Right ventricle myocardium inferior (tissue), 1 donor: Measurements from ENCODE around the gene BLOC1S5. TPM values are rescaled to one million over a fixed set of nuclear protein-coding genes. Genes with fewer than 3 reads are reported as not detected.

Source experiments
- ATAC-seq: fragments of 200-7000 bp; cut with Tn5 transposase; one replicate; pipeline ENCODE4 v1.9.1; 2020; ENCODE audit warnings: mild to moderate bottlenecking, moderate library complexity
- DNase-seq: peaks from one replicate; pipeline ENCODE4 v3.0.0; 2021; ENCODE audit errors: missing footprints
- intact Hi-C: fragments of 100-400 bp; cut with DNase I; formaldehyde crosslinking; loops from one replicate; pipeline ENCODE4 v1.11.0; 2022
- total RNA-seq: library from RNA; stranded (reverse); fragmentation: NEBNext Ultra II Directional; extraction: Animal tissue kit (Norgen Biotek cat#: 25700); gene quantifications from one replicate; pipeline ENCODE4 v1.2.1, GENCODE V29; 2021
- donor health status: DM: no; HTN: yes; CAD: no; lungs with severe emphysema.

Gene BLOC1S5
- total RNA-seq, 1 donor from 2014 or later = 8.1 TPM

DNA sequence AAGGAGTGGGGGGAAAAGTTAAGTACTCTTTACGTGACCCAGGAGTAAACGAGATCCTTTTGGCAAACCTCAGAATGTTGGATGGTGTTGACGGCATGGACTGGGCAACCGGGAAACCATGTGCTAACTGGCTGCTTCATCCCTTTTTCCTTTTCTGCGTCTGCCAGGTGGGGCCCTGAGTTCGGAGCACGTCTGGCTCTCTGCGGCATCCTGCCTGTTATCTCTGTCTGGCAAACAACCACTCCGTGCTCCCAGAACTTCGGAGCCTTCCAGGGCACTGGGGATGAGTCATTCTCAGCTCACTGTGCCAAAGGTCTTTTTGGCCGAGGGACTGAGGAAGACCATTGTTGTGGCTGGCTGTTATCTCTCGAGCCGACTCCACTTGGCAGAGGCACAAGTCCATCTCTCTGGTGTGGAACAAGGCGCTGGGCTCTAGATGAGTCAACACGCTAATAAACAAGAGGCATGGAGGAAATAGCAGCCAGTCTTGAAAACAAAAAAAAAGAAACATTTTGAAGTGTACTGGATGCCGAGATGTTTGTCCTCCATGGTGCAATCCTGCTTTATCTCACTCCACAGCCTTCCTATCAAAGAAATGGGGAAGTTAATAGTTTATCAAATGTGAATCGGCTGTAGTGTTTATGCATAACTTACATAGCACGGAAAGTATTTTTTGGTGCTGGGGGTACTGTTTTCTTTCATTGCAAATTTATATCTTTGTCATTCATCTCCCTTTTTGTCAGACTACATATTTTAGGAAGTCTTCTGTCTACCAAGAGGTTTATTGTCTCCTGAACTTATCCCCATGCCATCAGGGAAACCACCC is 89.0 kb downstream of the BLOC1S5 start:
- intact Hi-C loops = loop anchor here (2.0 kb wide), 1 partner anchor 64 kb away; the partner anchor contains the start of gene TXNDC5
- ATAC-seq = peak; percentile 94
- DNase-seq = peak; percentile 85

DNA sequence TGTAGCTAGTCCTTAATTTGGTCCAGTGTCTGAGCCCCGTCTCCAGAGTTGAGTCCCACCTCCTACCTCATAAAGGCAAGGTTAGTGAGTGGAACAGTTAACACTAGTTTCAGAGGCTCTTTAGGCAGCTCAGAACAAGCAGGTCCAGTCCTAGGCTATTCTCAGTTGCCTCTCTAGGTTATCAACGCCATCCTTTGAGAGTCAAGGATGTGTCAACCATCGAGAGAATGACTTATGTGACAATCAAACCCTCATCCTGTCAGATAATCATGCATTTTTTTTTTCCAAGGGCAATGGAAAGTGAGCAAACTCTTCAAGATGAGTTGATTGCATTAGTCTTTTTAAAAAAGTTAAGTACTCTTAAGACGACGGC is 89.6 kb downstream of the BLOC1S5 start:
- intact Hi-C loops = loop anchor here (2.0 kb wide), 1 partner anchor 64 kb away; the partner anchor contains the start of gene TXNDC5
- ATAC-seq (peak; percentile 24), DNase-seq (no peak)

DNA sequence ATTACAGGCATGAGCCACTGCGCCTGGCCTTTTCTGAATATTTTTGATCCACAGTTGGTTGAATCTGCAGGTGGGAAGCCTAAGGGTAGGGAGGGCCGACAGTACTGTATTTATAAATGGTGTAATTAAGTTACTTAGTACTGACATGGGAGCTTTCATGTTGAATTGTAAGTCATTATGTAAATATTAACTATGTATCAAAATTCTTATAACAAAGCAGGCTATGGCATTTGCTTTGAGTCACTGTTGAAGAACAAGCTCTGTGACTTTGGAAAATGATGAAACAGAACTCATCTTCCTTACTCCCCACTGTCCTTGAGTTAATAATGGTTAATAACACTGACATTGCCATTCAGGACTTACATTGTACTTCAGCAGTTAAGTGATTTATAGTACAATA is 90.6 kb downstream of the BLOC1S5 start:
- DNase-seq (no peak), ATAC-seq (no peak)
- intact Hi-C loops = no loop called here

DNA sequence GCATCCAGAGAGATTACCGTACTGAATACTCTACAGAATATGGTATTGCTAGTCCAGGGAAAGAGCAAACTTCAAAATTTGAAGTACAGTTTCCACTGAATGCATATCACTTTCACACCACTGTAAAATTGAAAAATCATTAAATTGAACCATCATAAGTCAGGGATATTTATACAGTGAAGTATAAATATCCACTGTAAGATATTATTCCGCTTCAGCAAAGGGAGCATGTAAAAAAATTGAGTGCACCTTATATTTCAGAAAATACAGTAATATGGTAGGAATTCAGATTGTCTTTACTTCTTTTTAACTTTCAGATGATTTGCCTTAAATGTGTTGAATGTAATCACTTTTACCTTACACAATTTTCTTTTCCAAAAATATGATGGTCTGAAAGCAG is 92.7 kb downstream of the BLOC1S5 start:
- no peak for DNase-seq

DNA sequence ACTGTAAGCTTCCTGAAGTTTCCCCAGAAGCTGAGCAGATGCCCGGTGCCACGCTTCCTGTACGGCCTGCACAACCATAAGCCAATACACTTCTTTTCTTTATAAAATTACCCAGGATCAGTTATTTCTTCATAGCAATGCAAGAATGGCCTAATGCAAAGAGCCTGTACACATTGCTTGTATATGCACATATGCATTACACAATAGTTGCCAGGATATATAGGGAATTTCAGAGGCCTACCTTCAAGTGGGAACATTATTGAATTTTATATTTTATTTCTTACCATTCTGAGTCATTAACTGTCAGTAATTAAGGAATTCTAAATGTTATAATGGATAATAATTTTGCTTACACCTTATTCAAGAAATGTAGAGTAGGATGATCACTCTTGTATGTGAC is 93.6 kb downstream of the BLOC1S5 start:
- ATAC-seq (no peak), DNase-seq (no peak)
- intact Hi-C loops = no loop called here

More for the DNA sequence above, 92.7 kb downstream of the BLOC1S5 start:
- ATAC-seq = no peak
- intact Hi-C loops = no loop called here

Other genes with a start within 250 kb of the BLOC1S5 start
- 42.0 TPM for gene TXNDC5, start 153.6 kb downstream of the BLOC1S5 start, total RNA-seq
- 13.3 TPM for gene EEF1E1, start 38.2 kb upstream of the BLOC1S5 start, total RNA-seq